Activated B cell treated with CpG ODN at 0.5 μM for 24 hours (primary cell): ENCODE data around the gene CDH11. TPM values are rescaled to one million over a fixed set of nuclear protein-coding genes. Genes with fewer than 3 reads are reported as not detected.

Experiments
- ATAC-seq: fragments of 200-7000 bp; cut with Tn5 transposase; one replicate; pipeline ENCODE4 v1.10.0; 2021; ENCODE audit warnings: low read depth, mild to moderate bottlenecking, moderate library complexity
- CTCF ChIA-PET: fragments of 350-600 bp; sonication (Branson Sonifier 250); formaldehyde crosslinking; loops from one replicate; lab custom pipeline; 2021; ENCODE audit warnings: antibody characterized with exemption; lab: Charles Lee
- POLR2A ChIA-PET: fragments of 350-600 bp; sonication (Branson Sonifier 250); formaldehyde crosslinking; loops from one replicate; lab custom pipeline; 2021; ENCODE audit warnings: antibody characterized with exemption; lab: Charles Lee
- DNase-seq: peaks from one replicate; pipeline ENCODE4 v3.0.0; 2022
- H3K27ac Mint-ChIP-seq: one replicate; pipeline ENCODE4 v1.8.0; 2020; ENCODE audit warnings: mixed read lengths
- H3K27me3 Mint-ChIP-seq: one replicate; pipeline ENCODE4 v1.8.0; 2021; ENCODE audit warnings: mixed read lengths
- H3K36me3 Mint-ChIP-seq: one replicate; pipeline ENCODE4 v1.8.0; 2021; ENCODE audit warnings: low read depth, mixed read lengths
- H3K4me1 Mint-ChIP-seq: one replicate; pipeline ENCODE4 v1.8.0; 2021; ENCODE audit warnings: mixed read lengths
- H3K4me3 Mint-ChIP-seq: one replicate; pipeline ENCODE4 v1.8.0; 2020; ENCODE audit warnings: mild to moderate bottlenecking, mixed read lengths
- H3K9me3 Mint-ChIP-seq: one replicate; pipeline ENCODE4 v1.8.0; 2020; ENCODE audit warnings: mixed read lengths
- intact Hi-C: fragments of 100-400 bp; cut with micrococcal nuclease; formaldehyde crosslinking; loops from one replicate; pipeline ENCODE4 v1.15.1; 2024
- total RNA-seq: library from RNA; stranded (reverse); gene quantifications from 2 replicates; pipeline ENCODE4 v1.2.3, GENCODE V29; 2022
- TF ChIP-seq, protein P1 (sequence below): fragments of 200-600 bp; IDR thresholded peaks from one replicate; pipeline ENCODE4 v1.8.0; 2022; ENCODE audit warnings: antibody characterized with exemption, mild to moderate bottlenecking

Gene CDH11
- total RNA-seq, 1 donor from 2014 or later, result not detected

DNA sequence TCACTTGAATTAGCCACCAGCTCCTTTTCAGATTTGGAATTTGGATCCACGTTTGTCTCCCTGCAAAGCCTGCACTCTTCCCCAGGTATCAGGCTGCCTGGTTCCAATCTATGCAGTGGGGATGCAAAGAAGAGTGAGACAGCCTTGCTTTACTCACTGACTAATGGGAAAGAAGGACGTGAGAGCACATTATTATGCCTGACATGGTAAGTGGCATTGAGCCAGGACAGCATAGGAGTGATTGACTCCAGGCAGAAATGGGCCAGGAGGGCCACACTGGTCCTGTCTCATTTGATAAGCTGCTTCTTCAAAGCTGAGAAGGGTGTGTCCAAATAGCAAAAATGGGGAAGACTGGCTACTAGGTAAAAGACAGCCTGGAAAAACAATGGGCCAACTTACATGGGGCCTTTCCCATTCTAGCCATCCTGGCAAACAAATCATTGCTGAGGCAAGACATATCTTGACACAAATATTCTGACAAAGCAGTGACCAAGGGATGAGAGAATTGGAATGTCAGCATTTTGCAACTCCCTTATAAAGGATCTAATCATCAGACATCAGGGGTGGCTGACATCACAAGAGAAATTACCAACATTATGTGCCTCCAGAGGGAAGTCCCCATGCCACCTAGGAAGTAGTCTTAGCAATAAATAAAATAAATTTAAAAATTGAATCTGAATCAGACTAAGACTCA is 38.6 kb downstream of the CDH11 start:
- Mint-ChIP-seq H3K36me3 (no peaks in the 10 kb centered on the region), H3K4me1 (no peaks in the 10 kb centered on the region), H3K4me3 (no peak overlapping the region), H3K27ac (no peak overlapping the region), H3K27me3 (no peaks in the 10 kb centered on the region), H3K9me3 (no peaks in the 10 kb centered on the region)
- CTCF ChIA-PET, result no interaction called here
- POLR2A ChIA-PET, result no interaction called here
- TF ChIP-seq, protein P1, sequence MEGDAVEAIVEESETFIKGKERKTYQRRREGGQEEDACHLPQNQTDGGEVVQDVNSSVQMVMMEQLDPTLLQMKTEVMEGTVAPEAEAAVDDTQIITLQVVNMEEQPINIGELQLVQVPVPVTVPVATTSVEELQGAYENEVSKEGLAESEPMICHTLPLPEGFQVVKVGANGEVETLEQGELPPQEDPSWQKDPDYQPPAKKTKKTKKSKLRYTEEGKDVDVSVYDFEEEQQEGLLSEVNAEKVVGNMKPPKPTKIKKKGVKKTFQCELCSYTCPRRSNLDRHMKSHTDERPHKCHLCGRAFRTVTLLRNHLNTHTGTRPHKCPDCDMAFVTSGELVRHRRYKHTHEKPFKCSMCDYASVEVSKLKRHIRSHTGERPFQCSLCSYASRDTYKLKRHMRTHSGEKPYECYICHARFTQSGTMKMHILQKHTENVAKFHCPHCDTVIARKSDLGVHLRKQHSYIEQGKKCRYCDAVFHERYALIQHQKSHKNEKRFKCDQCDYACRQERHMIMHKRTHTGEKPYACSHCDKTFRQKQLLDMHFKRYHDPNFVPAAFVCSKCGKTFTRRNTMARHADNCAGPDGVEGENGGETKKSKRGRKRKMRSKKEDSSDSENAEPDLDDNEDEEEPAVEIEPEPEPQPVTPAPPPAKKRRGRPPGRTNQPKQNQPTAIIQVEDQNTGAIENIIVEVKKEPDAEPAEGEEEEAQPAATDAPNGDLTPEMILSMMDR, result no peak
- DNase-seq (no peak), ATAC-seq (no peak)
- intact Hi-C loops, result no loop called here

DNA sequence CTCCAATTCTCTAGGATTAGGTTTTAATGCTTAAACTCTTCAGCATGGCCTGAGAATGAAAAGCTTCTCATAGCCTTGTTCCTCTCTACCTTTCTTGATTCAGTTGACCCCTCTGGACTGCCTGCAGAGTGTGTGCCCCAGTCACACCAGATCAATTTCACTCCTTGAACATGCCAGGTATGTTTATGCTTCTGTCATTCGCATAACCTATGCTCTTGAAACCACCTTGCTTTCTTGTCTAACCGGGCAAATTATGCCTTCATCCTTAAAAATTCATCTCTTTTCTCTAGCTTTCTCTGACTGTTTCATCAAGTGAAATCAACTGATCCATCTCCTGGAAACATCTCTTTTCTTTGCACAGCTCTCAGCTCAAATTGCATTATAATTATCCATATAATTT is 42.3 kb downstream of the CDH11 start:
- H3K4me1 Mint-ChIP-seq, result no peaks in the 10 kb centered on the region
- H3K4me3 Mint-ChIP-seq, result no peak overlapping the region
- no peak for DNase-seq
- intact Hi-C loops, result no loop called here
- ChIA-PET CTCF (no interaction called here), POLR2A (no interaction called here)
- no peak for ATAC-seq
- H3K27ac Mint-ChIP-seq, result no peak overlapping the region
- H3K27me3 Mint-ChIP-seq, result no peaks in the 10 kb centered on the region
- no peaks in the 10 kb centered on the region for H3K36me3 Mint-ChIP-seq
- TF ChIP-seq, protein P1, result no peak
- H3K9me3 Mint-ChIP-seq, result no peaks in the 10 kb centered on the region

DNA sequence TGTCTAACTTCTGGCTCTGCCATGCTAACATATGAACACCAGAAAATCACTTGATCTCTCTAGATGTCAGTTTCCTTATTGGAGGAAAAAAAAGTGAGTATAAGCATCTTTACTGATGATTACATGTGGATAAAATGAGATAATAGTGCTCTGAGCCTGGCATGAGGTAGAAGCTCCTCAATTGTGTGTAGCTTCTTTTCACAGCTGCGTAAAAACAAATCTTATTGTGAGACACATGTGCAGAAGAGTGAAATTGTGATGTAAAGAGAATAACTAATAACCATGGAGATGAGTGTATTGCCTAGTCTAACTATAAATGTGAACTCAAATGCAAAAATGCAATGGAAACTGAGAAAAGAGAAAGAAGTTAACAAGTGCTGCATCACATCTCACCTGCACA is 44.7 kb downstream of the CDH11 start:
- intact Hi-C loops, result no loop called here
- ChIA-PET POLR2A (no interaction called here), CTCF (no interaction called here)
- Mint-ChIP-seq H3K36me3 (no peaks in the 10 kb centered on the region), H3K27ac (no peak overlapping the region), H3K27me3 (no peaks in the 10 kb centered on the region), H3K9me3 (no peaks in the 10 kb centered on the region), H3K4me3 (no peak overlapping the region), H3K4me1 (no peaks in the 10 kb centered on the region)
- ATAC-seq (no peak), DNase-seq (no peak)
- TF ChIP-seq, protein P1, result no peak

DNA sequence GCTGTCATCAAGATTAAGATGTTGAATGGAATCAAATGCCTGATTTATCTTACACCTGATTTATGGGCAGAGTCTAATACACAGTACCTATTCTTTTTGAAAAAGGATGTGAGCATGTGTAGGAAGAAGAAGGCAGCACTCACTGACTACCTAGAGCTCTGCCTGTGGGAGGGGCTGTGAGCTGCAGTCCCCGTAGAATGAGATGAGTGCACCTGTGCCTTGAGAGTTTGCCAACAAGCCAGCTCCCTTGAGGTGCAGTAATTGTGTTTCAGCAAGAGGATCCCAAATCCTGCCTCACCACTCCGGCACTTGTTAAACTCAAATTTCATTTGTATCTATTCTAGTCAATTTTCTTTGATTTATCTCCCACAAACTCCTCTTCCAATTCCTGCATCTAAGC is 46.0 kb downstream of the CDH11 start:
- TF ChIP-seq, protein P1, result no peak
- no peak overlapping the region for H3K4me3 Mint-ChIP-seq
- H3K27ac Mint-ChIP-seq, result no peak overlapping the region
- ChIA-PET POLR2A (no interaction called here), CTCF (no interaction called here)
- no peak for DNase-seq
- no peaks in the 10 kb centered on the region for H3K27me3 Mint-ChIP-seq
- no peaks in the 10 kb centered on the region for H3K36me3 Mint-ChIP-seq
- H3K9me3 Mint-ChIP-seq, result no peaks in the 10 kb centered on the region
- H3K4me1 Mint-ChIP-seq, result no peaks in the 10 kb centered on the region
- intact Hi-C loops, result no loop called here
- ATAC-seq, result no peak

DNA sequence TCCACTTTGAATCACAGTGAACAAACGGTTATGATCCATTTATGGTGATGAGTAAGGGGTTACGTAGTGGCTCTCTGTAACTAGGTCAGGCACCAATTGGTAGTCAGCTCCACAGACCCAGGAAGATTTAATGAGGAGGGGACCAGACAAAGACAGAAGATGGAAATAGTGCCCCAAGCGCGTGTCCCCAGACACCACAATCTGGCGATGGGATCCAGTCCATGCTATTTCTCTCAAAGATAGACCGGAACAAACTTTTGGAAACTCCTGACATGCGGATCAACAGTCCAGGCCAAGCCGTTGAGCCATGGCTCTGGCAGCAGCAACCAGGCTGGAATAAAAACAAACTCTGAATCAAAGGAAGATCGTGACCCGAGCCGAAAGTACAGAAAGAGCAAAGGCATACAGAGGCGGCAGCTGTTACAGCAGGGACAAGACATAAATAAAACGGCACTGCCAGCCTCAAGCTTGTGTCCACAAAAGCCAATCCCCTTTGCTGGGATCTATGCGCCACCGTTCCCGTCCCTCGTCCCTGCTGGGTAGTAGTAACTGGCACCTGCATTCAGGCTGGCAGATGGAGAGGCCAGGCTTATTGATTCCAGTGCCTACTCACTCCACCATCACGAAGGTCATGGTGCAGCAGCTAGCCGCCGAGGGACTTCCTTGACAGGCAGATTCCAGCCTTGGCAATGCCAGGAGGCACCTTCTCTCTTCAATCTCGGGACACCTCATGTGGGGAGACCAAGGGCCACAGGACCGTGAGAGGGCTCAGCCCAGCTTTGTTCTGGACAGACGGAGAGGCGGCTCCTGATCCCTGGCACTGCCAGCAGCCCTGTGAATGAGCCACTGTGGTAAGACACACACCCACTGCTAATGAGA is 50.2 kb downstream of the CDH11 start:
- no peak for ATAC-seq
- Mint-ChIP-seq H3K27ac (no peak overlapping the region), H3K4me1 (no peaks in the 10 kb centered on the region), H3K9me3 (no peaks in the 10 kb centered on the region), H3K36me3 (no peaks in the 10 kb centered on the region), H3K4me3 (no peak overlapping the region), H3K27me3 (no peaks in the 10 kb centered on the region)
- intact Hi-C loops, result no loop called here
- DNase-seq, result no peak
- ChIA-PET POLR2A (no interaction called here), CTCF (no interaction called here)
- TF ChIP-seq, protein P1, result no peak
